Breast epithelium (tissue), 4 donors: Measurements from ENCODE around the gene LAMA3. TPM values are rescaled to one million over a fixed set of nuclear protein-coding genes. Genes with fewer than 3 reads are reported as not detected.

Experiments
- DNase-seq, 2 donors: peaks; one replicate each; pipeline ENCODE4 v3.0.0-alpha.2; 2019; ENCODE audit warnings: low spot score in 2 of 2
- H3K27ac ChIP-seq, 2 donors: fragments of 200-600 bp; sonication (generic) in 1 of 2; one replicate each; pipeline ENCODE4 v1.5.1; 2016 to 2019; ENCODE audit warnings: mild to moderate bottlenecking in 1 of 2
- H3K27me3 ChIP-seq, 2 donors: fragments of 200-600 bp; sonication (generic) in 1 of 2; one replicate each; pipeline versions ENCODE4 v1.5.1 to v1.6.0; 2017 to 2019; ENCODE audit warnings: control low read depth in 1 of 2, mild to moderate bottlenecking in 1 of 2
- H3K36me3 ChIP-seq: fragments of 200-600 bp; one replicate; pipeline ENCODE4 v1.5.1; 2019
- H3K4me1 ChIP-seq, 2 donors: fragments of 200-600 bp; sonication (generic); one replicate each; pipeline ENCODE4 v1.5.1; 2016 to 2019; ENCODE audit warnings: control low read depth in 1 of 2
- H3K4me3 ChIP-seq, 3 donors: fragments of 200-600 bp; sonication (generic); 1 replicate in 2 of 3; 2 replicates in 1 of 3; pipeline ENCODE4 v1.5.1; 2016 to 2019; ENCODE audit warnings: mild to moderate bottlenecking in 3 of 3, moderate library complexity in 2 of 3
- H3K9me3 ChIP-seq, 2 donors: fragments of 200-600 bp; sonication (generic) in 1 of 2; one replicate each; pipeline ENCODE4 v1.5.1; 2016 to 2019; ENCODE audit warnings: control low read depth in 1 of 2
- POLR2A ChIP-seq: fragments of 450-650 bp; IDR thresholded peaks from one replicate; pipeline ENCODE4 v1.6.1; 2016; ENCODE audit warnings: antibody characterized with exemption, mild to moderate bottlenecking, moderate library complexity
- POLR2AphosphoS5 ChIP-seq, 3 donors: sonication (generic); formaldehyde crosslinking; IDR thresholded peaks; one replicate each; pipeline ENCODE4 v1.6.1; 2017; ENCODE audit warnings: antibody characterized with exemption in 3 of 3
- intact Hi-C: fragments of 100-400 bp; cut with DNase I; formaldehyde crosslinking; loops from one replicate; pipeline ENCODE4 v1.15.1; 2023; ENCODE audit warnings: low total_unique reads
- total RNA-seq, 3 donors: library from RNA; depleted of rRNA; stranded (reverse); fragments of >200 nt; gene quantifications; one replicate each; pipeline ENCODE4 v1.1.0, GENCODE V29; 2016
- TF ChIP-seq, protein P1 (sequence below), 3 donors: fragments of 450-650 bp; IDR thresholded peaks; one replicate each; pipeline ENCODE4 v1.5.1; 2016 to 2017; ENCODE audit warnings: antibody characterized with exemption in 3 of 3, mild to moderate bottlenecking in 3 of 3, moderate library complexity in 3 of 3

The LAMA3 gene
- total RNA-seq, 3 donors from 2014 or later, result 43.4 to 173 (median 127) TPM

DNA sequence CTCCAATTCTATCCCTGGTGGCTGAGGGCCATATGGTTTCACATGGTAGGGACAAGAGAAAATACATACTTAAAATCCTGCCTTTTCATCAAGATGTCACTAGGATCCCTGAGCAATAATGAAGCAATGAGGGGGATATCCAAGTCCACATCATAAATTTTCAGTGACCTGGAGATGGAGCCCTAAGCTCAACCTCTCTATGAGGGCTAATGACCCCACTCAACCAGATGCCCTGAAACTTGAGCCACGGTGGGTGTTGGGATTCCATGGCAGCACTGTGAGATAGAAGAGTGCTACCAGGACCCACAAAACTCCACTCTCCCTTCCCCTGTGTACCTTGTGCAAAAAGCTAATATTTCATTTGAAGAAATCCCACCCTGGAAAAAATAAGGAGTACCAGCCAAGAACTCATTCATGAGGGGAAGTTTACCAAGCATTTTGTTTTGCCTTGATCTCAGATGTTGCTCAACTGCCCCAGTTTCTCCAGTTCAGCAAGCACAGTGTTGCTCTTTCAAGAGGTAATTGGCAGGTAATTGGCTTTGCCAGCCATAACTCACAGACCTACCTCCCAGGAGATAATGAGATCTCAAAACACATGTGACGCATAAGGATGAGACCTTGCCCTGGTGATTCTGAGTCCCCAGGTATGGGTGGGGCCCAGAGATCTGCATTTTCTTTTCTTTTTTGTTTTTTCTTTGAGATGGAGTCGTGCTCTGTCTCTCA is 274.4 kb downstream of the LAMA3 start:
- Histone ChIP-seq H3K4me3 (no peak overlapping the region), H3K9me3 (no peaks in the 10 kb centered on the region), H3K4me1 (peaks cover 0 to 3% of the 10 kb centered on the region in 2 donors), H3K27me3 (no peaks in the 10 kb centered on the region), H3K36me3 (no peaks in the 10 kb centered on the region), H3K27ac (no peak overlapping the region)
- DNase-seq, result no peak
- no peak for TF ChIP-seq POLR2A
- TF ChIP-seq POLR2AphosphoS5 (IDR thresholded peaks at IDR 0.05), result no peak
- TF ChIP-seq, protein P1, sequence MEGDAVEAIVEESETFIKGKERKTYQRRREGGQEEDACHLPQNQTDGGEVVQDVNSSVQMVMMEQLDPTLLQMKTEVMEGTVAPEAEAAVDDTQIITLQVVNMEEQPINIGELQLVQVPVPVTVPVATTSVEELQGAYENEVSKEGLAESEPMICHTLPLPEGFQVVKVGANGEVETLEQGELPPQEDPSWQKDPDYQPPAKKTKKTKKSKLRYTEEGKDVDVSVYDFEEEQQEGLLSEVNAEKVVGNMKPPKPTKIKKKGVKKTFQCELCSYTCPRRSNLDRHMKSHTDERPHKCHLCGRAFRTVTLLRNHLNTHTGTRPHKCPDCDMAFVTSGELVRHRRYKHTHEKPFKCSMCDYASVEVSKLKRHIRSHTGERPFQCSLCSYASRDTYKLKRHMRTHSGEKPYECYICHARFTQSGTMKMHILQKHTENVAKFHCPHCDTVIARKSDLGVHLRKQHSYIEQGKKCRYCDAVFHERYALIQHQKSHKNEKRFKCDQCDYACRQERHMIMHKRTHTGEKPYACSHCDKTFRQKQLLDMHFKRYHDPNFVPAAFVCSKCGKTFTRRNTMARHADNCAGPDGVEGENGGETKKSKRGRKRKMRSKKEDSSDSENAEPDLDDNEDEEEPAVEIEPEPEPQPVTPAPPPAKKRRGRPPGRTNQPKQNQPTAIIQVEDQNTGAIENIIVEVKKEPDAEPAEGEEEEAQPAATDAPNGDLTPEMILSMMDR (IDR thresholded peaks at IDR 0.05), result no peak
- intact Hi-C loops, result no loop called here

DNA sequence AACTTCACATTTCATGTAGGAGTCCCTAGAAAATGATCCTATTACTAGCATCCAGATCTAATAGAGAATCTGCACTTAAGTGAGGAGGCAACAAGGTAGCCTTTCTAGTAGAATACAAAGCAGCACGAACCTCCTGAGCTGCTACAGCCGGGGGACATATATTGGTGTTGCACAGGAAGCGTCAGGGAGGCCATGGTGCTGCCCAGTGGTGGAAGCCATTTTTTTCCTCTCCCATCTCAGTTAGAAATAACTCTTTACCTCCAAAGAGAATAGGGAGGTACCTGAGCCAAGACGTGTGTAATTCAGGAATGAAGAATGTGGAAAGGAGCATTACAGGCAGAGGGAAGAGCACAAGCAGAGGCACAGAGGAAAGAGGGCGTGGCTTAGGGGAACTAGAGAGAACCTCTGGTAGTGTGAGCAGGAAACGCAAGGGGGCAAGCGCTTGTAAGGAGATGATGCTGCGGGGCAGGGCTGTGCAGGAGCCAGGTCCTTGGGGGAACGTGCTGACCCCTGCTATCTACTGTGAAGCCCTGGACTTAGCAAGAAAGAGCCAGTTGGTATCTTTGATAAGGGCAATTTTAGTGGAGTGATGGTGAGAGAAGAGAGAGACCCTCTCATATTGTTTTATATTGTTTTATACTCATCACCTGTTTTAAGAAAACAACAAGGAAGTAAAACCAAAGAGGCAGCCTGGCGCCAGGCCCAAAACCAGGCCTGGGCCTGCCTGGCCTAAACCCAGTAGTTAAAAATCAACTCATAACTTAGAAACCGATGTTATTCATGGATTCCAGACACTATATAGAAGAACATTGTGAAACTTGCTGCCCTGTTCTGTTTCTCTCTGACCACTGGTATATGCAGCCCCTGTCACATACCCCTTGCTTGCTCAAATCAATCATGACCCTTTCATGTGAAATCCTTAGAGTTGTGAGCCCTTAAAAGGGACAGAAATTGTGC is 275.3 kb downstream of the LAMA3 start:
- intact Hi-C loops, result no loop called here
- H3K4me3 ChIP-seq, result no peak overlapping the region
- no peaks in the 10 kb centered on the region for H3K9me3 ChIP-seq
- H3K4me1 ChIP-seq, result peaks cover 0 to 3% of the 10 kb centered on the region in 2 donors
- DNase-seq, result no peak
- H3K27ac ChIP-seq, result peak overlapping the region in 1 of 2 donors; percentile 37
- TF ChIP-seq, protein P1 (IDR thresholded peaks at IDR 0.05), result no peak
- TF ChIP-seq POLR2AphosphoS5 (IDR thresholded peaks at IDR 0.05) (no peak), POLR2A (no peak)
- H3K36me3 ChIP-seq, result no peaks in the 10 kb centered on the region
- no peaks in the 10 kb centered on the region for H3K27me3 ChIP-seq

DNA sequence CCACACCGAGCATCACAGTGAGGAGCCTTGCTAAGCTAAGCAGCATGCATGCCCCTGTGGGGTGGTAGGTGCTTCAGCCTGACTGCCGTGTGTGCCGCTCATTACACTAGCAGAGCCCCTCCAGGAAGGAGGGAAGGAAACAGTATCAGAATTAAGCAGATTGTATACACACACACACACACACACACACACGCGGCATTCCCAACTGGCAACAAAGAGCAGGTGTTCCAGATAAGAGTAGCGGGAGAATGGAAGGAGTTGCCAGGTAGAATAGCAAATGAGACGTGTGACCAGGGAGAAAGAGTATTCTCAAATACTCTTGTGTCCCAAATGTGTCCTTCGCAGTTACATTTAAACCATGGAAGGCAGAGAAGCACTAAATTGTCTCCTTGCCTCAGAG is 277.7 kb downstream of the LAMA3 start:
- intact Hi-C loops, result no loop called here

DNA sequence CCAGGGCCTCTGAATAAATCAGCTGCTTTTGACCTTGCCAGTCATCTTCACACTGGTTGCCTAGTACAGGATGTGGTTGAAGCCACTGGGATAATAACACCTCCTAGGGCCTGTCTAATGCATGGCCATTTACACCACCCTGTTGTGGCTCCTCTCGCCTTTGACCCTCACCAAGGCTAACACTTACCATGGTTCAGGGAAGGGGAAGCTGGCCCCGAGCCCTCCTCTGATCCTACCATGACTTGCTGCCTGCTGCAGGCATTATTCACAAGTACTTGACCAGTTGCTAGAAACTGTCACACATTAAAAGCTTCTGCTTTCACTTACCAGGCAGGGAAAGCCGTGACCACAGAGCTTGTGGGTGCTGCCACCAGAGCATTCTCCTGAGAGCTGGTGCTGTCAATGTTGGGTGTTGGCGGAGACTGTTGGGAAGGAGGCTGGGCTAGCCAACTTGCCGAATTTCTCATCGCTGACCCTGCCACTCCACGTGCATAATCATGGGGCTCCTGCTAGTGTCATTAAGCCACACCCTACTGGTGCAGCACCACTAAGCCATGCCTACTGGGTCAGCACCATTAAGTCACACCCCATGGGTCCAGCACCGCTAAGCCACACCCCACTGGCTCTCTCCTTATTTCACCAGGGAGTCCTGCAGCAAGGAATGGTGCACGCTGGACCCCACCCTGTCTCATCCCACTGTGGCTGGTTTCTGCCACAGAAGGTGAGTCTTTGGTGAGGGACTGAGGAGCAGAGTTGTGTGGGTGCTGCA is 278.3 kb downstream of the LAMA3 start:
- Histone ChIP-seq H3K4me1 (peaks cover 0 to 3% of the 10 kb centered on the region in 2 donors), H3K27me3 (no peaks in the 10 kb centered on the region), H3K36me3 (no peaks in the 10 kb centered on the region), H3K9me3 (no peaks in the 10 kb centered on the region), H3K27ac (no peak overlapping the region), H3K4me3 (no peak overlapping the region)
- TF ChIP-seq POLR2A, result no peak
- TF ChIP-seq, protein P1 (IDR thresholded peaks at IDR 0.05), result no peak
- TF ChIP-seq POLR2AphosphoS5 (IDR thresholded peaks at IDR 0.05), result no peak
- intact Hi-C loops, result no loop called here
- no peak for DNase-seq

More for the DNA sequence above, 277.7 kb downstream of the LAMA3 start:
- Histone ChIP-seq H3K4me1 (peaks cover 0 to 3% of the 10 kb centered on the region in 2 donors), H3K27me3 (no peaks in the 10 kb centered on the region), H3K9me3 (no peaks in the 10 kb centered on the region), H3K4me3 (no peak overlapping the region), H3K36me3 (no peaks in the 10 kb centered on the region), H3K27ac (no peak overlapping the region)
- TF ChIP-seq, protein P1 (IDR thresholded peaks at IDR 0.05), result no peak
- no peak for TF ChIP-seq POLR2A
- TF ChIP-seq POLR2AphosphoS5 (IDR thresholded peaks at IDR 0.05), result no peak
- no peak for DNase-seq
